Subcutaneous abdominal adipose tissue (tissue), 5 donors: ENCODE measurements around the gene PTGDR.

Experiments used
- H3K27ac ChIP-seq: one replicate; pipeline ENCODE4 v1.7.0; 2013; ENCODE audit warnings: low read depth, mild to moderate bottlenecking, inconsistent platforms, low read length, moderate library complexity
- H3K27me3 ChIP-seq, 5 donors: one replicate each; pipeline ENCODE4 v1.7.0; 2013; ENCODE audit warnings: low read length in 5 of 5, inconsistent platforms in 1 of 5; ENCODE audit not compliant: control insufficient read depth in 5 of 5, insufficient read depth in 4 of 5
- H3K36me3 ChIP-seq, 5 donors: one replicate each; pipeline ENCODE4 v1.7.0; 2013; ENCODE audit warnings: low read length in 5 of 5; ENCODE audit not compliant: control insufficient read depth in 5 of 5, insufficient read depth in 5 of 5
- H3K4me1 ChIP-seq, 5 donors: one replicate each; pipeline ENCODE4 v1.7.0; 2013; ENCODE audit warnings: low read length in 5 of 5, mild to moderate bottlenecking in 3 of 5, moderate library complexity in 1 of 5; ENCODE audit not compliant: control insufficient read depth in 5 of 5, insufficient read depth in 5 of 5
- H3K4me3 ChIP-seq, 5 donors: one replicate each; pipeline ENCODE4 v1.7.0; 2013; ENCODE audit warnings: low read length in 5 of 5, low read depth in 1 of 5
- H3K9ac ChIP-seq, 5 donors: one replicate each; pipeline ENCODE4 v1.7.0; 2013; ENCODE audit warnings: low read length in 5 of 5, mild to moderate bottlenecking in 4 of 5, moderate library complexity in 3 of 5
- H3K9me3 ChIP-seq, 5 donors: one replicate each; pipeline ENCODE4 v1.7.0; 2013; ENCODE audit warnings: low read length in 5 of 5; ENCODE audit not compliant: control insufficient read depth in 5 of 5
- donor health status: healthy.
- donor health status: healthy.
- donor health status: healthy.
- donor health status: healthy.
- donor health status: healthy.

The PTGDR gene

DNA sequence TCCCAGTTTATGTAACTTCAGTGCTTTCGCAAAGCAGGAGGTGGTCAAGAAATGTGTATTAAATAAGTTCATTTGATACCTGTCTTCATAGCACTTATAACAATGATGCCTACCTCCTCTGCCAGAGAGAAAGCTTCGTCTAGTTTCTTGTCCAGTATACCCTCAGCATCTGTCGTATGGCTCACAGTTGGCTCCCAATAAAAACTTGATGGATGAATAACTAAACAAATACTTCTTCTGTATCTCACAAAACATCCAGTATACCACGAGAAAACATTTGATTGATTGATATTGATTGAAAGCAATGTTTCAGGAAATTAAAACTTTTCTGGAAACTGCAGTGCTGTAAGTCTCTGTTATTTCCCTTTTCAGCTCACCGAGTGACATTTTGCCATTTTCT, 26.9 kb upstream of the PTGDR start:
- H3K4me1 ChIP-seq: no peaks in the 10 kb centered on the region
- H3K9ac ChIP-seq: no peak overlapping the region
- peaks cover 0 to 2% (median 0%) of the 10 kb centered on the region in 5 donors for H3K27me3 ChIP-seq
- no peak overlapping the region for H3K27ac ChIP-seq
- no peaks in the 10 kb centered on the region for H3K9me3 ChIP-seq
- H3K36me3 ChIP-seq: no peaks in the 10 kb centered on the region
- no peak overlapping the region for H3K4me3 ChIP-seq

DNA sequence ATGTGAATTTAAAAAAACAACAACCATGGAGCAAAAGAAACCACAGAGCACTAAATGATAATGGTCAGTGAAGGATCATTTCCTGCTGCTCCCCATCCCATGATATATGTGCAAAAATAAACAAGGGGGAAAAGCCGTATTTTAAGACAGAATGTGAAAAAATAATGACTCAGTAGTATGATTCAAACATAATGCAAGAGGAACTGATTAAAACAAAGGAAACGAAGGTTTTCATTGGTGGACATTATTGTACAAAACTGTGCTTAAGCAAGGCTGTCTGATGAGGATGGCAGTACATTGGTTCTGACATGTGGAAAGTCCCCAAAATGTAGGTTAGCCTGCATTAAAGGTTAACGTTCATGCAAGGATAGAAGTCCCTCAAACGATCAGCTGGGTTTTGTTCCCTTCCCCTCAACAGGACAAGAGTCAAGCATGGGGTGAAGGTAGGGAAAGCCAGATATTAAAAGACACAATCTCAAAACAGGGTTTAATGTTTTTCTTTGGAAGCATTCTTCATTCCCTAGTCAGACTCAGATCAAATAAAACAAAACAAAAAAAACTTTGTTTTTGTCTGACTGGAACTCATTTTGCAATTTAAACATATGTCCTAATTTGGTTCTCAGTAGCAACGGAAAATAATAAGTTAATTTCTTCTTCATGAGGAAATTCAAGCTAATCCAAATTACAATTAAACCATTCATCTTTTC, 26.3 kb upstream of the PTGDR start:
- Histone ChIP-seq H3K4me3 (no peak overlapping the region), H3K9me3 (no peaks in the 10 kb centered on the region), H3K9ac (no peak overlapping the region), H3K36me3 (no peaks in the 10 kb centered on the region), H3K27me3 (peaks cover 0 to 2% (median 0%) of the 10 kb centered on the region in 5 donors), H3K27ac (no peak overlapping the region), H3K4me1 (no peaks in the 10 kb centered on the region)

- Histone ChIP-seq H3K27me3 (no peaks in the 10 kb centered on the region), H3K9me3 (no peaks in the 10 kb centered on the region), H3K4me3 (no peak overlapping the region), H3K36me3 (no peaks in the 10 kb centered on the region), H3K4me1 (no peaks in the 10 kb centered on the region), H3K9ac (no peak overlapping the region), H3K27ac (no peak overlapping the region)
Observed at GRCh38 chr14:52244328-52244727, 23.2 kb upstream of the PTGDR start.

DNA sequence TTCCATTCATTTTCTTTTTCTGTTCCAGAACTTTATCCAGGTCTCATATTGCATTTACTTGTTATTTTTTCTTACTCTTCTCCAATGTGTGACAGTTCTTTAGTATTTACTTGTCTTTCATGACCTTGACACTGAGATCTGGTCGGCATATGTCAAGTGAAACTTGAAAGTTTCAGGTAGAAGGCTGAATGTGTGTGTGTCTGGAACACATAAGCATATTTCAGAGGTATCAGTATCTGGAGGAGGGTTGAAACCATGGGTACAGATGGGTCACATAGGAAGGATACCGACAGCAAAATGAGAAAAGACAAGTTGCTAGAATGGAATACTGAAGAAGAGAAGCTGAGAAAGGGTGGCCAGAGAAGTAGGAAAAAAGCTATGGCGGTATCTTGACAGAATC, 22.5 kb upstream of the PTGDR start:
- Histone ChIP-seq H3K9me3 (no peaks in the 10 kb centered on the region), H3K4me1 (no peaks in the 10 kb centered on the region), H3K27ac (no peak overlapping the region), H3K27me3 (no peaks in the 10 kb centered on the region), H3K9ac (no peak overlapping the region), H3K36me3 (no peaks in the 10 kb centered on the region), H3K4me3 (no peak overlapping the region)

GRCh38 chr14:52248057-52248456, 19.4 kb upstream of the PTGDR start:
- no peaks in the 10 kb centered on the region for H3K4me1 ChIP-seq
- no peak overlapping the region for H3K27ac ChIP-seq
- H3K36me3 ChIP-seq: no peaks in the 10 kb centered on the region
- no peaks in the 10 kb centered on the region for H3K9me3 ChIP-seq
- H3K4me3 ChIP-seq: no peak overlapping the region
- no peaks in the 10 kb centered on the region for H3K27me3 ChIP-seq
- no peak overlapping the region for H3K9ac ChIP-seq

- H3K9ac ChIP-seq: no peak overlapping the region
- H3K36me3 ChIP-seq: no peaks in the 10 kb centered on the region
- H3K27me3 ChIP-seq: no peaks in the 10 kb centered on the region
- H3K4me1 ChIP-seq: peaks cover 0 to 3% (median 0%) of the 10 kb centered on the region in 5 donors
- no peak overlapping the region for H3K4me3 ChIP-seq
- H3K9me3 ChIP-seq: no peaks in the 10 kb centered on the region
- no peak overlapping the region for H3K27ac ChIP-seq
Observed at GRCh38 chr14:52251724-52252123, 15.8 kb upstream of the PTGDR start.

- Histone ChIP-seq H3K27ac (no peak overlapping the region), H3K4me3 (no peak overlapping the region), H3K9me3 (no peaks in the 10 kb centered on the region), H3K9ac (no peak overlapping the region), H3K4me1 (peaks cover 0 to 3% (median 0%) of the 10 kb centered on the region in 5 donors), H3K36me3 (no peaks in the 10 kb centered on the region), H3K27me3 (no peaks in the 10 kb centered on the region)
Observed at GRCh38 chr14:52253503-52253902, 14.0 kb upstream of the PTGDR start.

GRCh38 chr14:52254086-52254485, 13.4 kb upstream of the PTGDR start:
- Histone ChIP-seq H3K4me3 (no peak overlapping the region), H3K9ac (no peak overlapping the region), H3K9me3 (no peaks in the 10 kb centered on the region), H3K36me3 (no peaks in the 10 kb centered on the region), H3K27me3 (no peaks in the 10 kb centered on the region), H3K27ac (no peak overlapping the region), H3K4me1 (peaks cover 0 to 3% (median 0%) of the 10 kb centered on the region in 5 donors)

GRCh38 chr14:52258783-52259182, 8.7 kb upstream of the PTGDR start:
- Histone ChIP-seq H3K4me3 (no peak overlapping the region), H3K27me3 (no peaks in the 10 kb centered on the region), H3K27ac (no peak overlapping the region), H3K36me3 (no peaks in the 10 kb centered on the region), H3K9ac (no peak overlapping the region), H3K4me1 (peaks cover 0 to 4% (median 0%) of the 10 kb centered on the region in 5 donors), H3K9me3 (no peaks in the 10 kb centered on the region)

DNA sequence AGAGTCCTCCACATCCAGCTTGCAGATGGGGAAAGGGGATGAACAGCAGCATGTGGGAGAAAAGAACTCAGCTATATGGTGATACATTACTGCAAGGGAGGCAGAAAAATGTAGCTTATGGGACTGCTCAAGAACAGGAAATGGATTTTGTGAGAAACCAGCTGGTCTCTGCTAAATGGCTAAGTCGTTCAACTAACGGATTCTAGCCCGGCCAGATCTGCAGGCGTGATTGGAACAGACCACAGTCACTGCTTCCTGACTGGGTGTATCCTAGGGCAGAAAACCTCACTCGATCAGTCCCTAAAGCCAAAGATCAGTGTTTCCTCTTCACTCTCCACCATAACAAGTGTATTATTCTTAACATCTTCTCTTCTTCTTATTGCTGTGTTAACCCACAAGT, 8.1 kb upstream of the PTGDR start:
- no peaks in the 10 kb centered on the region for H3K27me3 ChIP-seq
- no peak overlapping the region for H3K27ac ChIP-seq
- no peaks in the 10 kb centered on the region for H3K36me3 ChIP-seq
- no peaks in the 10 kb centered on the region for H3K9me3 ChIP-seq
- H3K4me3 ChIP-seq: no peak overlapping the region
- H3K9ac ChIP-seq: no peak overlapping the region
- peaks cover 0 to 4% (median 0%) of the 10 kb centered on the region in 5 donors for H3K4me1 ChIP-seq
